ENCODE measurements around the gene DENND4A. TPM values are rescaled to one million over a fixed set of nuclear protein-coding genes. Genes with fewer than 3 reads are reported as not detected.

Gene DENND4A
- total RNA-seq, 3 donors from 2014 or later (not counting 1 experiment from before 2014, with no cell fraction given), result 65.8 to 84.6 (median 66.1) TPM

DNA sequence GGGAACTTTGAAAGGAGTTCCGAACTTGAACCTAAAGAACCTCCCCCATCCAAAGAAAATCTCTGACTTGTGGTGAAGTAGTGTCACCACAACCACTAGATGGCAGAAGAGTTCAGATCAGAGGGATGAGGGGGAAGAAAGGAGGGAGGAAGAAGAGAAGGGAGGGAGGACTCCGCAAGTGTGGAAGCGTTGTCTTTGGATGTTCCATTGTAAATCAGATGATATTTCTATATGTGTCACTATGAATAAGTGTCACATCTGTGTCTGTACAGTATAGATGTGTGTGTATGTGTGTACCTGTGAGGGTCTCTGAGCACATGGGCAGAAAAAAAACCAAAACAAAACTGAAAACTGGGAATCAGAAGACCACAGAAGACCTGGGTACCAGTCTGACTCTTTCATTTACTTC is 153.4 kb downstream of the DENND4A start:
- H3K4me1 ChIP-seq (ENCODE audit: control insufficient read depth, insufficient read depth, low read length), result no peaks in the 10 kb centered on the region
- no peak overlapping the region for H3K4me3 ChIP-seq (ENCODE audit: low read length)
- no peaks in the 10 kb centered on the region for H3K9me3 ChIP-seq (ENCODE audit: control insufficient read depth, insufficient read depth, low read length)
- TF ChIP-seq, protein P1, sequence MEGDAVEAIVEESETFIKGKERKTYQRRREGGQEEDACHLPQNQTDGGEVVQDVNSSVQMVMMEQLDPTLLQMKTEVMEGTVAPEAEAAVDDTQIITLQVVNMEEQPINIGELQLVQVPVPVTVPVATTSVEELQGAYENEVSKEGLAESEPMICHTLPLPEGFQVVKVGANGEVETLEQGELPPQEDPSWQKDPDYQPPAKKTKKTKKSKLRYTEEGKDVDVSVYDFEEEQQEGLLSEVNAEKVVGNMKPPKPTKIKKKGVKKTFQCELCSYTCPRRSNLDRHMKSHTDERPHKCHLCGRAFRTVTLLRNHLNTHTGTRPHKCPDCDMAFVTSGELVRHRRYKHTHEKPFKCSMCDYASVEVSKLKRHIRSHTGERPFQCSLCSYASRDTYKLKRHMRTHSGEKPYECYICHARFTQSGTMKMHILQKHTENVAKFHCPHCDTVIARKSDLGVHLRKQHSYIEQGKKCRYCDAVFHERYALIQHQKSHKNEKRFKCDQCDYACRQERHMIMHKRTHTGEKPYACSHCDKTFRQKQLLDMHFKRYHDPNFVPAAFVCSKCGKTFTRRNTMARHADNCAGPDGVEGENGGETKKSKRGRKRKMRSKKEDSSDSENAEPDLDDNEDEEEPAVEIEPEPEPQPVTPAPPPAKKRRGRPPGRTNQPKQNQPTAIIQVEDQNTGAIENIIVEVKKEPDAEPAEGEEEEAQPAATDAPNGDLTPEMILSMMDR (IDR thresholded peaks at IDR 0.05), result peak; percentile 83
- intact Hi-C loops (cut with micrococcal nuclease), result loop anchor here (1.0 to 2.0 kb wide), 2 partner anchors 218 to 648 kb away; no protein-coding TSS in a partner anchor
- DNase-seq (peak in 1 of 2 donors; percentile 86), ATAC-seq (peak; percentile 81 to 91 (median 89))
- Mint-ChIP-seq H3K27ac (no peak overlapping the region), H3K4me3 (no peak overlapping the region), H3K9me3 (no peaks in the 10 kb centered on the region), H3K4me1 (peaks cover 6 to 11% of the 10 kb centered on the region in 2 donors), H3K36me3 (no peaks in the 10 kb centered on the region), H3K27me3 (ENCODE audit: low read depth in 2 of 2) (no peaks in the 10 kb centered on the region)
- H3K27me3 ChIP-seq (ENCODE audit: control insufficient read depth, insufficient read depth, low read length), result no peaks in the 10 kb centered on the region
- no peaks in the 10 kb centered on the region for H3K36me3 ChIP-seq (ENCODE audit: control insufficient read depth, insufficient read depth, low read length)
- WGBS (ENCODE audit: insufficient coverage), result 5% methylated on average over 2 of the region's 3 CpGs
- H3K27ac ChIP-seq (ENCODE audit: low read length), result no peak overlapping the region

DNA sequence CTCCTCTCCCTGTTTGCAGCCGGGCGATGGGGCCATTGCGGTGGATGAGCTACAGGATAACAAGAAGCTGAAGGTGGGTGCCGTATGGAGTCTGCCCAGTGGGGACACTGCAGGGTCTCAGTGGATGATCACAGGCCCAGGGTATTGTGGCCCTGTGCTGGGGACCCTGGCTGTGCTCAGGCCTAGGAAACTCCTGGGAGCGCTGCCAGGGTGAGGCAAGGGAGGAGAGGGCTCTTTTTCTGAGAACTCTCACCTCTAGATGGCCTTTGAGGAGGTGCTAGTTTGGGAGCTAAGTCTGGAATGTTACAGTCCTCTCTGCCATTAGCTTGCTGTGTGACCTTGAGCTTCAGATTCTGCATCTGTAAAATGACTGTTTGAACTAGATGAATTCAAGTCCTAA is 154.0 kb downstream of the DENND4A start:
- DNase-seq (no peak), ATAC-seq (no peak)
- H3K27me3 Mint-ChIP-seq (ENCODE audit: low read depth in 2 of 2), result no peaks in the 10 kb centered on the region
- H3K36me3 Mint-ChIP-seq, result no peaks in the 10 kb centered on the region
- Histone ChIP-seq H3K27ac (ENCODE audit: low read length) (no peak overlapping the region), H3K4me1 (ENCODE audit: control insufficient read depth, insufficient read depth, low read length) (no peaks in the 10 kb centered on the region), H3K27me3 (ENCODE audit: control insufficient read depth, insufficient read depth, low read length) (no peaks in the 10 kb centered on the region), H3K36me3 (ENCODE audit: control insufficient read depth, insufficient read depth, low read length) (no peaks in the 10 kb centered on the region), H3K4me3 (ENCODE audit: low read length) (no peak overlapping the region), H3K9me3 (ENCODE audit: control insufficient read depth, insufficient read depth, low read length) (no peaks in the 10 kb centered on the region)
- no peak overlapping the region for H3K4me3 Mint-ChIP-seq
- 92% methylated on average over 5 of the region's 5 CpGs for WGBS (ENCODE audit: insufficient coverage)
- intact Hi-C loops (cut with micrococcal nuclease), result loop anchor here (1.0 to 2.0 kb wide), 2 partner anchors 218 to 649 kb away; no protein-coding TSS in a partner anchor
- TF ChIP-seq, protein P1 (IDR thresholded peaks at IDR 0.05), result no peak
- H3K27ac Mint-ChIP-seq, result no peak overlapping the region
- H3K4me1 Mint-ChIP-seq, result peaks cover 6 to 11% of the 10 kb centered on the region in 2 donors
- H3K9me3 Mint-ChIP-seq, result no peaks in the 10 kb centered on the region

DNA sequence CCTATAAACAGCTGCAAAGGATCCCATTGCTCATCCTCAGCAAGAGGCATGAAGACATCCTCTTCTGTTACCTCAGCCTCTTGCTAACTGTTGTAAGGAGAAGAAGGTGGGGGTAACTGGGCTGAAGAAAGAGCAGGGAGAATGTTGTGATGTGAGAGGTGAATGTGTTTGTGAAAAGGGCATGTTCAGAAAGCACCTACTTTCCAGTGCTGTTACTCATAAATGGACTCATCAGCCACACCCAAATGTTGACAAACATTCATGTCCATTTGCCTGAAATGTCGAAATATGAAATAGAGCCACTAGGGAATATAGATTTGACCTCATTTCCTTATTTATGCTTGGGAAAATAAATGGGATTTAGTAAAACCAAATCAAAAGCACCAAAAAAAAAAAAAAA is 157.7 kb downstream of the DENND4A start:
- H3K9me3 ChIP-seq (ENCODE audit: control insufficient read depth, insufficient read depth, low read length), result no peaks in the 10 kb centered on the region
- peaks cover 6 to 17% of the 10 kb centered on the region in 2 donors for H3K4me1 Mint-ChIP-seq
- TF ChIP-seq, protein P1 (IDR thresholded peaks at IDR 0.05), result no peak
- no peak overlapping the region for H3K4me3 Mint-ChIP-seq
- no peaks in the 10 kb centered on the region for H3K4me1 ChIP-seq (ENCODE audit: control insufficient read depth, insufficient read depth, low read length)
- no peaks in the 10 kb centered on the region for H3K27me3 ChIP-seq (ENCODE audit: control insufficient read depth, insufficient read depth, low read length)
- ATAC-seq (no peak), DNase-seq (no peak)
- H3K27me3 Mint-ChIP-seq (ENCODE audit: low read depth in 2 of 2), result no peaks in the 10 kb centered on the region
- H3K36me3 ChIP-seq (ENCODE audit: control insufficient read depth, insufficient read depth, low read length), result no peaks in the 10 kb centered on the region
- intact Hi-C loops (cut with micrococcal nuclease), result no loop called here
- WGBS (ENCODE audit: insufficient coverage), result no CpG with 5 or more reads among the region's 1 CpG
- no peak overlapping the region for H3K4me3 ChIP-seq (ENCODE audit: low read length)
- H3K27ac ChIP-seq (ENCODE audit: low read length), result no peak overlapping the region
- H3K9me3 Mint-ChIP-seq, result no peaks in the 10 kb centered on the region
- no peaks in the 10 kb centered on the region for H3K36me3 Mint-ChIP-seq
- no peak overlapping the region for H3K27ac Mint-ChIP-seq

DNA sequence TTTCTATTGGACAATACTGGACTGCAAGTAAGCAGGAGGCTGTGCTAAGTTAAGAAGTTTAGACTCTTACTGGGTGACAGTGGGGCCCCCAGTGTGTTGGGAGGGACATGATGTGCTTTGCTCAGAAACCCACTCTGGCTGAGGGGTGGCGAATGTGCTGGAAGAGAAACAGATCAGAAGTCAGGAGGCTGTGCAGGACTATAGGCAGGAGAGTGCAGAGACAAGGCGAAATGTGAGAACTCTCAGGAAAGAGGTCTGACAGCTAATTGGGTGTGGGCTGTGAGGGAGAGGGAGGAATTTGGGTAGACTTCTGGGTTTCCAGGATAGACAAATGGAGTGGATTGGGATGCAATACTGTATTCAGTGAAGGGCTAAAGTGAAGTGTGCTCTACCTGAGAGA is 158.3 kb downstream of the DENND4A start:
- Histone ChIP-seq H3K27me3 (ENCODE audit: control insufficient read depth, insufficient read depth, low read length) (no peaks in the 10 kb centered on the region), H3K27ac (ENCODE audit: low read length) (no peak overlapping the region), H3K4me3 (ENCODE audit: low read length) (no peak overlapping the region), H3K4me1 (ENCODE audit: control insufficient read depth, insufficient read depth, low read length) (no peaks in the 10 kb centered on the region), H3K9me3 (ENCODE audit: control insufficient read depth, insufficient read depth, low read length) (no peaks in the 10 kb centered on the region), H3K36me3 (ENCODE audit: control insufficient read depth, insufficient read depth, low read length) (no peaks in the 10 kb centered on the region)
- DNase-seq, result no peak
- H3K27ac Mint-ChIP-seq, result no peak overlapping the region
- ATAC-seq, result no peak
- H3K4me1 Mint-ChIP-seq, result peaks cover 5 to 15% of the 10 kb centered on the region in 2 donors
- H3K9me3 Mint-ChIP-seq, result no peaks in the 10 kb centered on the region
- 96% methylated on average over 2 of the region's 2 CpGs for WGBS (ENCODE audit: insufficient coverage)
- TF ChIP-seq, protein P1 (IDR thresholded peaks at IDR 0.05), result no peak
- intact Hi-C loops (cut with micrococcal nuclease), result no loop called here
- no peaks in the 10 kb centered on the region for H3K27me3 Mint-ChIP-seq (ENCODE audit: low read depth in 2 of 2)
- H3K36me3 Mint-ChIP-seq, result no peaks in the 10 kb centered on the region
- no peak overlapping the region for H3K4me3 Mint-ChIP-seq
